Mucosa of descending colon (tissue), 3 donors: ENCODE measurements around the gene CCDC136. TPM values are rescaled to one million over a fixed set of nuclear protein-coding genes. Genes with fewer than 3 reads are reported as not detected.
A peak's percentile ranks its signal among the peaks of the same experiment; 100 is the strongest.

Source experiments
- ATAC-seq: fragments of 200-7000 bp; cut with Tn5 transposase; one replicate; pipeline ENCODE4 v1.9.1; 2020; ENCODE audit warnings: mild to moderate bottlenecking, moderate library complexity
- DNase-seq, 3 donors: peaks; one replicate each; pipeline ENCODE4 v3.0.0-alpha.2; 2020
- H3K36me3 ChIP-seq: fragments of 200-600 bp; one replicate; pipeline ENCODE4 v1.8.0; 2021; ENCODE audit warnings: low read depth, mild to moderate bottlenecking
- H3K4me1 ChIP-seq: fragments of 200-600 bp; one replicate; pipeline ENCODE4 v1.8.0; 2021; ENCODE audit warnings: low read depth, mild to moderate bottlenecking
- H3K4me3 ChIP-seq: fragments of 200-600 bp; one replicate; pipeline ENCODE4 v1.8.0; 2021; ENCODE audit warnings: mild to moderate bottlenecking
- H3K9me3 ChIP-seq: fragments of 200-600 bp; one replicate; pipeline ENCODE4 v1.8.0; 2021; ENCODE audit warnings: mild to moderate bottlenecking
- CTCF ChIP-seq: fragments of 200-600 bp; IDR thresholded peaks from one replicate; pipeline ENCODE4 v1.8.0; 2022; ENCODE audit warnings: antibody characterized with exemption, mild to moderate bottlenecking
- intact Hi-C, 2 donors: fragments of 100-400 bp; cut with DNase I in 1 of 2; cut with micrococcal nuclease in 1 of 2; formaldehyde crosslinking; loops; one replicate each; pipeline versions ENCODE4 v1.11.0 to v1.11.1; 2022; cut with DNase I, micrococcal nuclease
- total RNA-seq, 3 donors: library from RNA; stranded (reverse); fragmentation: NEBNext Ultra II Directional in 2 of 3; extraction: Animal tissue kit (Norgen Biotek cat#: 25700) in 2 of 3; gene quantifications; one replicate each; pipeline versions ENCODE4 v1.2.1 to v1.2.4, GENCODE V29; 2021 to 2023
- donor health status: DM: no; HTN: no; CAD: no; lungs with moderate emphysema.
- donor health status: DM: no; HTN: no; CAD: no.
- donor health status: DM: no; HTN: yes; CAD: no.

The CCDC136 gene
- total RNA-seq, 3 donors from 2014 or later, result 2.1 to 37.7 (median 4.1) TPM

GRCh38 chr7:128838981-128839731 lies 47.4 kb downstream of the CCDC136 start:
- intact Hi-C loops, result no loop called here
- no peak for TF ChIP-seq CTCF
- Histone ChIP-seq H3K36me3 (no peaks in the 10 kb centered on the region), H3K9me3 (no peaks in the 10 kb centered on the region), H3K4me3 (no peak overlapping the region), H3K4me1 (no peaks in the 10 kb centered on the region)
- DNase-seq, result peak in 1 of 3 donors; percentile 44
- no peak for ATAC-seq

GRCh38 chr7:128839751-128840177 lies 48.0 kb downstream of the CCDC136 start:
- intact Hi-C loops, result no loop called here
- DNase-seq, result peak in 1 of 3 donors; percentile 49
- Histone ChIP-seq H3K36me3 (no peaks in the 10 kb centered on the region), H3K4me1 (no peaks in the 10 kb centered on the region), H3K4me3 (no peak overlapping the region), H3K9me3 (no peaks in the 10 kb centered on the region)
- no peak for ATAC-seq
- TF ChIP-seq CTCF, result no peak

GRCh38 chr7:128840326-128841170 lies 48.8 kb downstream of the CCDC136 start:
- intact Hi-C loops, result no loop called here

GRCh38 chr7:128841171-128841690 lies 49.5 kb downstream of the CCDC136 start:
- no peaks in the 10 kb centered on the region for H3K36me3 ChIP-seq
- peak; percentile 85 for ATAC-seq
- H3K4me3 ChIP-seq, result no peak overlapping the region
- no peaks in the 10 kb centered on the region for H3K9me3 ChIP-seq
- peak; percentile 63 to 79 (median 73) for DNase-seq
- TF ChIP-seq CTCF, result no peak
- no peaks in the 10 kb centered on the region for H3K4me1 ChIP-seq
- intact Hi-C loops, result no loop called here

More at GRCh38 chr7:128840326-128841170, 48.8 kb downstream of the CCDC136 start:
- no peak for TF ChIP-seq CTCF
- DNase-seq, result peak in 1 of 3 donors; percentile 47
- no peak for ATAC-seq
- Histone ChIP-seq H3K9me3 (no peaks in the 10 kb centered on the region), H3K4me1 (no peaks in the 10 kb centered on the region), H3K4me3 (no peak overlapping the region), H3K36me3 (no peaks in the 10 kb centered on the region)

- Histone ChIP-seq H3K4me1 (no peaks in the 10 kb centered on the region), H3K36me3 (no peaks in the 10 kb centered on the region), H3K4me3 (no peak overlapping the region), H3K9me3 (no peaks in the 10 kb centered on the region)
- intact Hi-C loops, result no loop called here
- peak; percentile 60 to 66 (median 62) for DNase-seq
- ATAC-seq, result peak; percentile 66
- TF ChIP-seq CTCF, result peak; percentile 80
Observed at GRCh38 chr7:128841921-128842673, 50.3 kb downstream of the CCDC136 start.
